ENCODE measurements around the gene ARPP19.

The ARPP19 gene

GRCh38 chr15:52511084-52511483 is 57.7 kb downstream of the ARPP19 start:
- DNase-seq, result no peak

GRCh38 chr15:52509500-52510245 is 59.2 kb downstream of the ARPP19 start:
- no peak for DNase-seq

GRCh38 chr15:52506549-52506948 is 62.3 kb downstream of the ARPP19 start:
- no peak for DNase-seq

GRCh38 chr15:52505151-52505550 is 63.7 kb downstream of the ARPP19 start:
- DNase-seq, result no peak

- no peak for DNase-seq
Observed at GRCh38 chr15:52503788-52504496, 64.9 kb downstream of the ARPP19 start.

GRCh38 chr15:52502608-52503007 is 66.2 kb downstream of the ARPP19 start:
- DNase-seq, result no peak

- DNase-seq, result no peak
Observed at GRCh38 chr15:52499506-52499905, 69.3 kb downstream of the ARPP19 start.

GRCh38 chr15:52498706-52499105 is 70.1 kb downstream of the ARPP19 start:
- no peak for DNase-seq

Measured in activated CD4-positive, alpha-beta T cell treated with anti-CD3 and anti-CD28 coated beads, Interleukin-2, amount 50 U/mL, for 48 hours (primary cell).